Activated CD4-positive, alpha-beta memory T cell treated with anti-CD3 and anti-CD28 coated beads, Interleukin-2, amount 10 ng/mL, durations not matched to agents 7 days and 5 days (primary cell): ENCODE data around the gene MEIOB. TPM values are rescaled to one million over a fixed set of nuclear protein-coding genes. Genes with fewer than 3 reads are reported as not detected.

Experiments
- CTCF ChIA-PET: fragments of 350-600 bp; sonication (Branson Sonifier 250); formaldehyde crosslinking; loops from one replicate; lab custom pipeline; 2021; ENCODE audit warnings: antibody characterized with exemption, inconsistent platforms; lab: Charles Lee
- POLR2A ChIA-PET: fragments of 350-600 bp; sonication (Branson Sonifier 250); formaldehyde crosslinking; loops from one replicate; lab custom pipeline; 2021; ENCODE audit warnings: antibody characterized with exemption; lab: Charles Lee
- DNase-seq: peaks from one replicate; pipeline ENCODE4 v3.0.0-alpha.2; 2020
- H3K27ac Mint-ChIP-seq: one replicate; pipeline ENCODE4 v1.8.0; 2021; ENCODE audit warnings: mild to moderate bottlenecking, mixed read lengths
- H3K27me3 Mint-ChIP-seq: one replicate; pipeline ENCODE4 v1.8.0; 2021; ENCODE audit warnings: mixed read lengths
- H3K36me3 Mint-ChIP-seq: one replicate; pipeline ENCODE4 v1.8.0; 2021; ENCODE audit warnings: low read depth, mixed read lengths
- H3K4me1 Mint-ChIP-seq: one replicate; pipeline ENCODE4 v1.8.0; 2021; ENCODE audit warnings: mixed read lengths
- H3K4me3 Mint-ChIP-seq: one replicate; pipeline ENCODE4 v1.8.0; 2021; ENCODE audit warnings: mild to moderate bottlenecking, mixed read lengths
- H3K9me3 Mint-ChIP-seq: one replicate; pipeline ENCODE4 v1.8.0; 2021; ENCODE audit warnings: mixed read lengths
- total RNA-seq, 2 experiments: library from RNA; stranded (reverse); gene quantifications; one replicate each; pipeline ENCODE4 v1.2.3, GENCODE V29; 2021

Gene MEIOB
- total RNA-seq, 2 experiments from 2014 or later: 0.18 TPM; not detected in 1

GRCh38 chr16:1859650-1860049, 12.3 kb downstream of the MEIOB start:
- peaks cover 15% of the 10 kb centered on the region for H3K4me1 Mint-ChIP-seq
- peaks cover 37% of the 10 kb centered on the region for H3K27me3 Mint-ChIP-seq
- no peaks in the 10 kb centered on the region for H3K9me3 Mint-ChIP-seq
- H3K36me3 Mint-ChIP-seq: no peaks in the 10 kb centered on the region
- no peak for DNase-seq
- no peak overlapping the region for H3K27ac Mint-ChIP-seq
- no peak overlapping the region for H3K4me3 Mint-ChIP-seq
- CTCF ChIA-PET: interaction anchor here (0.6 kb wide), 1 partner anchor 27 kb away, joined by 3 read pairs; no protein-coding TSS in a partner anchor
- POLR2A ChIA-PET: no interaction called here

GRCh38 chr16:1858189-1858865, 13.6 kb downstream of the MEIOB start:
- peaks cover 15% of the 10 kb centered on the region for H3K4me1 Mint-ChIP-seq
- H3K36me3 Mint-ChIP-seq: no peaks in the 10 kb centered on the region
- no peak overlapping the region for H3K27ac Mint-ChIP-seq
- no peaks in the 10 kb centered on the region for H3K9me3 Mint-ChIP-seq
- POLR2A ChIA-PET: interaction anchor here (1.2 kb wide), 1 partner anchor 31 kb away, joined by 3 read pairs; the partner anchor contains the start of genes FAHD1 and HAGH
- CTCF ChIA-PET: interaction anchor here (1.1 kb wide), 1 partner anchor 12 kb away, joined by 5 read pairs; no protein-coding TSS in a partner anchor
- H3K27me3 Mint-ChIP-seq: peaks cover 35% of the 10 kb centered on the region
- DNase-seq: no peak
- H3K4me3 Mint-ChIP-seq: no peak overlapping the region

DNA sequence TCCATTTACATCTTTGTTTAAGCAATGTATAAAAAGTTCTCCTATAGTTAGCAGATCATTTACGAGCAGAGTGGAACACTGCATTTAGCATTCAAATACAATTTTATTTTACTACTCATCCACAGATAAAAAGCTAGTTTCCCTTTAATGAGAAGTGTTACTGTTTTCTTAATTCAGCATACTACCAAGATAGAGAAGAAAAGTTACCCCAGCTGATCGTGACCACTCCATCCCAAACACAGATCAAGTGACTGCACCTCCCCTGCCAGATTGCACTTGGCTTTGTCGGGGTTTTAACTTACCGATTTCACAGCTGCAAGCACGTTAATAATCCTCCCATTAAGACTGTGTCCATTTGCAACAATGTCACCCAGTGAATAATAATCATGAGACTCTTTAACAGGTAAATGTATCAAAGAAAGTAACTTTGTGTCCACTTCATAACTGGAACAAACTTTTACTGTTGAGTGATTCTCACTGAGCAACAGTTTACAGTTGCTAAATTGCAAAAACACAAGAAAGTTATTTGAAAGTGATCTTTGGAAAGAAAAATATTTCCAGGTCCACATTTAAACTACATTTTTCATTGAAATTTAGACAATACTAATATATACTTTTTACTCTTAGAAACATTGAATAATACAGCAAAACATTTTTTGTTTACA, 14.4 kb downstream of the MEIOB start:
- ChIA-PET POLR2A (no interaction called here), CTCF (interaction anchor here (0.8 kb wide), 1 partner anchor 165 kb away, joined by 3 read pairs; no protein-coding TSS in a partner anchor)
- Mint-ChIP-seq H3K9me3 (no peaks in the 10 kb centered on the region), H3K27ac (no peak overlapping the region), H3K27me3 (peaks cover 34% of the 10 kb centered on the region), H3K4me1 (peaks cover 15% of the 10 kb centered on the region), H3K4me3 (no peak overlapping the region), H3K36me3 (no peaks in the 10 kb centered on the region)
- no peak for DNase-seq

- Mint-ChIP-seq H3K27ac (no peak overlapping the region), H3K36me3 (no peaks in the 10 kb centered on the region), H3K4me3 (no peak overlapping the region), H3K9me3 (no peaks in the 10 kb centered on the region), H3K27me3 (peaks cover 5% of the 10 kb centered on the region), H3K4me1 (peaks cover 10% of the 10 kb centered on the region)
- no peak for DNase-seq
- ChIA-PET CTCF (no interaction called here), POLR2A (no interaction called here)
Observed at GRCh38 chr16:1851793-1852192, 20.2 kb downstream of the MEIOB start.

- ChIA-PET CTCF (no interaction called here), POLR2A (no interaction called here)
- H3K36me3 Mint-ChIP-seq: no peaks in the 10 kb centered on the region
- peaks cover 9% of the 10 kb centered on the region for H3K27me3 Mint-ChIP-seq
- no peaks in the 10 kb centered on the region for H3K9me3 Mint-ChIP-seq
- DNase-seq: no peak
- H3K4me1 Mint-ChIP-seq: peaks cover 10% of the 10 kb centered on the region
- no peak overlapping the region for H3K27ac Mint-ChIP-seq
- no peak overlapping the region for H3K4me3 Mint-ChIP-seq
Observed at GRCh38 chr16:1850981-1851380, 21.0 kb downstream of the MEIOB start.

GRCh38 chr16:1846416-1846815, 25.5 kb downstream of the MEIOB start:
- POLR2A ChIA-PET: interaction anchor here (0.5 kb wide), 1 partner anchor 44 kb away, joined by 3 read pairs; no protein-coding TSS in a partner anchor
- Mint-ChIP-seq H3K36me3 (no peaks in the 10 kb centered on the region), H3K4me3 (no peak overlapping the region), H3K4me1 (no peaks in the 10 kb centered on the region), H3K27me3 (peaks cover 11% of the 10 kb centered on the region), H3K9me3 (no peaks in the 10 kb centered on the region), H3K27ac (no peak overlapping the region)
- DNase-seq: no peak
- CTCF ChIA-PET: no interaction called here

DNA sequence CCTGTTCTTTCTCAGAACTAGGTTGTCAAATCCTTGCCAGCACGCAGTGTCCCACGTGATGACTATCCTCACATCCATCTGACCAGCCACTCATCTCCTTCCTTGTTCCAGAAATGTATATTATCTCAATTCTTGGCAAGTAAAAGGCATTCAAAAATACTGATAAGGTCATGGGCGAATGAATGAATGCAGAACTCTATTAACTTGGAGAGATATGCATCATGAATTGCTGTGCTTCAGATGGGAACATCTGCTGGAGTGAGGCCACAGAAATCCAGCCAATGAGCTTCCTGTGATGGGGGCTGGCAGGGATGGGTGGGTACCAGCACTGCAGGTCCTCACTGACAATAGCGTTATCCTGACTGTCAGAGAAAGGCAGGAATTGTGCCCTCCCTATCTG, 26.0 kb downstream of the MEIOB start:
- ChIA-PET CTCF (no interaction called here), POLR2A (no interaction called here)
- no peaks in the 10 kb centered on the region for H3K4me1 Mint-ChIP-seq
- H3K9me3 Mint-ChIP-seq: no peaks in the 10 kb centered on the region
- no peaks in the 10 kb centered on the region for H3K36me3 Mint-ChIP-seq
- H3K4me3 Mint-ChIP-seq: no peak overlapping the region
- no peak overlapping the region for H3K27ac Mint-ChIP-seq
- peaks cover 8% of the 10 kb centered on the region for H3K27me3 Mint-ChIP-seq
- DNase-seq: no peak

- no peak for DNase-seq
- no peaks in the 10 kb centered on the region for H3K9me3 Mint-ChIP-seq
- ChIA-PET CTCF (interaction anchor here (1.6 kb wide), 1 partner anchor 11 kb away, joined by 3 read pairs; no protein-coding TSS in a partner anchor), POLR2A (interaction anchor here (1.0 kb wide), 1 partner anchor 12 kb away, joined by 3 read pairs; the partner anchor contains the start of gene FAHD1)
- H3K27ac Mint-ChIP-seq: no peak overlapping the region
- H3K36me3 Mint-ChIP-seq: no peaks in the 10 kb centered on the region
- no peak overlapping the region for H3K4me3 Mint-ChIP-seq
- H3K27me3 Mint-ChIP-seq: no peaks in the 10 kb centered on the region
- peaks cover 2% of the 10 kb centered on the region for H3K4me1 Mint-ChIP-seq
Observed at GRCh38 chr16:1839554-1839953, 32.4 kb downstream of the MEIOB start.

DNA sequence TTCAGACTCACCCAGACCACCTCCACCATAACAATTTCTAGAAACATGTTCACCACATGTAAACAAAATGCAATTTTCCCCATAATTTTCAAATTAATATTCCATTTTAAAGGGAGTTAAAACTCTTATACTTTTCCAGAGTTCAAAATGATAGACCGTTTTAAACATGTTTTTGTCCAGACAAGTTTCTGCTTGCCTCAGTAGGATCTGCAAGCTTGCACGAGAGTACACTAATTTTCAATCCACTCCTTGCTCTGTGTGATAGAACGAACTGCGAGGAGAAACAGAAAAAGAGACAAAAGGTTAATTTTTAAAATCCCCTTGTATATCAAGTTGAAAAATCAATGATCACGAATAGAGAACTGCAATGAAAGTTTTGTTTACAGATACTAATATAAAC, 37.9 kb downstream of the MEIOB start:
- no peak for DNase-seq
- Mint-ChIP-seq H3K36me3 (peaks cover 4% of the 10 kb centered on the region), H3K27me3 (no peaks in the 10 kb centered on the region), H3K27ac (no peak overlapping the region), H3K4me3 (no peak overlapping the region), H3K9me3 (no peaks in the 10 kb centered on the region), H3K4me1 (peaks cover 4% of the 10 kb centered on the region)
- CTCF ChIA-PET: no interaction called here
- POLR2A ChIA-PET: no interaction called here

DNA sequence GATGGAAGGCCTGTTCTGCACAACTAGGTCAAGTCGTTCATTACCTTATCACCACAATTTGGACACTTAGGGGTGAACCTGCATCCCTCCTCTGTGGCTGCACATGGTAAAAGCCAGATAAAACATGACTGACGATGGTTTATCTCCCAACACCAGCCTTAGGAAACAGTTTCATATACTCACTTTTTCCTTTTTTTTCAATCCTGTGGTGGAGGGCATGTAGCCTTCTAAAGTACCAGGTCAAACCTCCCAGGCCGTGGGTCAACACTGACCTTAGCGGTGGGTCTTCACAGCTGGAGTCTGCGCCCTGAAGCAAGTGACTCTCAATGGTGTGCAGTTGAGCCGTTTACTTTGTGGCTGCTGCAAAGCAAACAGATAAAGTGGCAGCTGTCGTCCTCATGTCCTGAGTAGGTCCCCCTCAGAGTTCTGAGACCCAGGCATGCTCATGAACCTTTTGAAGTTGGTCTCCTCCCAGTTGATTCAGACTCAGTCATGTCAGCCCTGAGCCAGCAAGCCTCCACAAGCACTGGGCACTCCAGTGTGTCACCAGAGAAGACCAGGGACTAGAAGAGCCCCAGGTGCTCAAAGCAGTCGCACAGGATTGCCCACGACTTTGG, 39.0 kb downstream of the MEIOB start:
- DNase-seq: no peak
- H3K4me1 Mint-ChIP-seq: peaks cover 14% of the 10 kb centered on the region
- no peak overlapping the region for H3K27ac Mint-ChIP-seq
- H3K4me3 Mint-ChIP-seq: no peak overlapping the region
- peaks cover 4% of the 10 kb centered on the region for H3K36me3 Mint-ChIP-seq
- no peaks in the 10 kb centered on the region for H3K27me3 Mint-ChIP-seq
- CTCF ChIA-PET: no interaction called here
- no peaks in the 10 kb centered on the region for H3K9me3 Mint-ChIP-seq
- POLR2A ChIA-PET: no interaction called here

DNA sequence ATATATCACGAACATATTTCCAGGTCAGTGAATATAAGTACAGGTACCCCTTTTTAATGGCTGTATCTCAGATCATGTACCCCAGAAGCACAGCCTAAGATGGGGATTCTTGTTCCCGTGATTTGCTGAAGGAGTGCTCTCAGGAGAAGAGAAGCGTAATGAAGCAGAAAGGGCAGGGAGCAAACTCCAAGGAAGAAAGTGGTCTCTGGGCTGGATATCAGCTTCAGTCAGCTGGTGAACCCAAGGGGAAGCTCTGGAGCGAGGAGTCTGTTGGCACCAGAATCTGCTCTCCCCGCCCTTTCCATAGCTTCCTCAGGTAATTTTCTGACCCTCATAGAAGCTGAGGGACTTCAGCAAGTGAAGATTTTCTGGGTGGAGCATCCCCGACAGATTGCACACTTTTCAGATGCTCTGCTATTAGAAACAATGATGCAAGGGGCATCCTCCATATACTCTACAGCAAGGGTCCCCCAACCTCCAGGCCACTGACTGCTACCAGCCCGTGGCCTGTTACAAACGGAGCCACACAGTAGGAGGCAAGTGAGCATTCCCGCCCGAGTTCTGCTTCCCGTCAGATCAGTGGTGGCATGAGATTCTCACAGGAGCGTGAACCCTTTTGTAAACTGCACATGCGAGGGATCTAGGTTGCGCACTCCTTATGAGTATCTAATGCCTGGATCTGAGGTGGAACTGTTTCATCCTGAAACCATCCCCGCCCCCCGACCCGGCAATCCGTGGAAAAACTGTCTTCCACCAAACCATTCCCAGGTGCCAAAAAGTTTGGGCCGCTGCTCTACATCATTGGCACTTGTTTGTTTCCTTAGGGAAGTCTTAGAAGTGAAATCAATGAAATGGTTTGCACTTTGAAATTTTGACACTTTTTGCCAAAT, 40.5 kb downstream of the MEIOB start:
- no peak overlapping the region for H3K27ac Mint-ChIP-seq
- H3K27me3 Mint-ChIP-seq: no peaks in the 10 kb centered on the region
- ChIA-PET POLR2A (no interaction called here), CTCF (no interaction called here)
- no peak for DNase-seq
- H3K9me3 Mint-ChIP-seq: no peaks in the 10 kb centered on the region
- H3K4me1 Mint-ChIP-seq: peaks cover 22% of the 10 kb centered on the region
- no peak overlapping the region for H3K4me3 Mint-ChIP-seq
- H3K36me3 Mint-ChIP-seq: peaks cover 4% of the 10 kb centered on the region

DNA sequence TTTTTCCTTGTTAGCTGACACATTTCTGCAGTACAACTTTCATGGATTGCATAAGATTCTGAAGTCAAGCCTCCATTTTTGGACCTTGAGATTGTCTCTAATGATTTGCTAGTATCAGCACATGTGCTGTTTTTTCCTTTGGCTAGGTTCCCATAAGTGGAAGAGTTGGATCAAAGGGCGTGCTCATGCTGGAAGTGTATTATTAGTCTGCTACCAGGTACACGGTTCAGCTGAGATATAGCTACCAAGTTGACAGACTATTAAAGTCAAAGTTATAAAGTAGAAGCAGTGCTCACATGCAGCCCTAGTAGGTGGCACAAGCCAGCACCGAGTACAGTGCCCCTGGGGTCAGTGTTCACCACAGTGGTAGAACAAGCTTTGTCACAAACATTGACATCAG, 41.8 kb downstream of the MEIOB start:
- Mint-ChIP-seq H3K36me3 (peaks cover 4% of the 10 kb centered on the region), H3K27me3 (no peaks in the 10 kb centered on the region), H3K27ac (no peak overlapping the region), H3K9me3 (no peaks in the 10 kb centered on the region), H3K4me1 (peaks cover 29% of the 10 kb centered on the region), H3K4me3 (no peak overlapping the region)
- ChIA-PET CTCF (no interaction called here), POLR2A (no interaction called here)
- DNase-seq: no peak
